HG03045 (cell line): ENCODE measurements around the gene PSMB7.

Source experiments
- ATAC-seq: cut with Tn5 transposase; IDR thresholded peaks from one replicate; pipeline ENCODE4 v1.9.1; 2021; ENCODE audit warnings: mild to moderate bottlenecking, moderate library complexity; ENCODE audit not compliant: unreplicated experiment

PSMB7 gene

DNA sequence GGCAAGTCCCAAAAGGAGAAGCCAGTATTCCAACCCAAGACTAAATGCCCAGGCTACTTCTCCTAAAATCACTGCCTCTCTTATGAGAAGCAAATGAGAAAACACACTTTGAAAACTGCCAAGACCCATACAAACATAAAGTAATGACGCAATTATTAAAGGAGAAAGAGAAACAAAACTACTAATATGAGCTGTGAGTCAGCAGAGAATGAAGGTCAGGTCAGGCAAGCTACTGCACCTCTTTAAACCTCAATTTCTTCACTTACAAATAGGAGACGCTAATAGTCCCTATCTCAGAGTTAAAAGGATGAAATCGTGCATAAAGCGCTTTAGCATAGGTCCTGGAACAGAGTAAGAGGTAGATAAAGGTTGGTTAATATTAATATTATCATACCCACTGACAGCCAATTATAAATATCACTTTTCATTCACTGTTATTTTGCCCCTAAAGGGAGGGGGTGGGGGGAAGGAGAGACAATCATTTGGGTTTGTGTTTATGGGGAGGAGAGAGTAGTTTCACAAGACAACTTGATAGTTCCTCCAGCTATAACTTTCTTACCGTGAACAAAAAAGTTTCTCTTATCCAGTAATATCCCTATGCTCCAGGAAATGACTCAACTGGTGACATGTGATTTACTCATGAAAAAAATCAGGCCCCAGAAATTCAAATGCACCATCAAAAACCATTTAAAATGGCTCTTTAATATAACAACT lies 3.6 kb downstream of the PSMB7 start:
- ATAC-seq = no peak

DNA sequence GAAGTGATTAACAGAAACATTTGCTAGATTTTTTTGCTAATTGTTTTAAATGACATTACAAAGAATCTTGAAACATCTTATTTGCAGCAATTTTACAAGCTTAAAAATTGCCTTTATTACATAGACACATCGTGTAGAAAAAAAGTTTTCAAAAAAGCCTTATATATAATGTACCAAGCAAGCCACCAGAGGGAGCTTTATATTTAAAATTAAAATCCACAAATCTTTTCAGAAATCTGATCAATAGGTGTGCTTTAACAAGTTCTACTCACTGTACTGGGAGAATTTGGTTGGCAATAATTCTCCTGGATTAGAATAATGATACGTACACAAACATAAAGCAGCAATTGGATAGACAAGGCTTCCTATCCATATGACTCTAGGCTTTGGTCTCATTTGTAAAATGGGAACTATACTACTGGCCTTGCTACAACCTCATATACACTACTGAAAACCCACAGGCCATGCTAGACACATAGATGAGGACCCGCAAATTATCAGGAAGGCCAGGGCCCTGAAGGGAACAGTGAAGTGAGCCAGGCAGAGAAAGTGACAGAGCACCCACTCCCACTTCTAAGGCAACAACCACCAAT lies 4.8 kb downstream of the PSMB7 start:
- ATAC-seq = no peak

DNA sequence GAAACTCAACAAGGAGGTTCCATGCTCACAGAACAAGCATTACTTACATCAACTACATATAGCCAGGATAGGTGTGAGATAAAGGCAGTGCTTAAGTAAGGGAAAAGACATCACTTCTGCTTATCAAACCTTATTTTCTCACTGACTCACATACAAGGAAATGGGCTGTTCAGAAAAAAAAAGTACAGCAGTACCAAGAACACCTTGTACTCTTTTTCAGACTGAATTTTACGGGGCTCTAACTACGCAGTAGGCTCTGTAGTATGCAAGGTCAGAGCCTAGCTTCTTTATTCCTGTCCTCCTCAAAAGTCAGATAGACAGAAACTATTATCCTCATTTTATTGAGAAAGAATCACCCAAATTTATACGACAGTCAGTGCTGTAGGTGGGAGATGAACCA lies 5.8 kb downstream of the PSMB7 start:
- ATAC-seq = no peak

DNA sequence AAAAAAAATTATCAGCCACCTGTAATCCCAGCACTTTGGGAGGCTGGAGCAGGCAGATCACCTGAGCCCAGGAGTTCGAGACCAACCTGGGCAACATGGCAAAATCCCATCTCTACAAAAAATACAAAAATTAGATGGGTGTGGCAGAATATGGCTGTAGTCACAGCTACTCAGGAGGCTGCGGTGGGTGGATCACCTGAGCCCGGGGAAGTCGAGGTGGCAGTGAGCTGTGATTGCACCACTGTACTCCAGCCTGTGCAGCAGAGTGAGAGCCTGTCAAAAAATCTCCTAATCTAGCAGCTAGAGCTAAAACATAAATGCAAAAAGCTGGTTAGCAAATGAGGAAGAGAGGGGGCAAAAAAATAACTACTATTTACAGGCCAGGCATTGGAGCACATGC lies 12.0 kb downstream of the PSMB7 start:
- ATAC-seq = no peak

DNA sequence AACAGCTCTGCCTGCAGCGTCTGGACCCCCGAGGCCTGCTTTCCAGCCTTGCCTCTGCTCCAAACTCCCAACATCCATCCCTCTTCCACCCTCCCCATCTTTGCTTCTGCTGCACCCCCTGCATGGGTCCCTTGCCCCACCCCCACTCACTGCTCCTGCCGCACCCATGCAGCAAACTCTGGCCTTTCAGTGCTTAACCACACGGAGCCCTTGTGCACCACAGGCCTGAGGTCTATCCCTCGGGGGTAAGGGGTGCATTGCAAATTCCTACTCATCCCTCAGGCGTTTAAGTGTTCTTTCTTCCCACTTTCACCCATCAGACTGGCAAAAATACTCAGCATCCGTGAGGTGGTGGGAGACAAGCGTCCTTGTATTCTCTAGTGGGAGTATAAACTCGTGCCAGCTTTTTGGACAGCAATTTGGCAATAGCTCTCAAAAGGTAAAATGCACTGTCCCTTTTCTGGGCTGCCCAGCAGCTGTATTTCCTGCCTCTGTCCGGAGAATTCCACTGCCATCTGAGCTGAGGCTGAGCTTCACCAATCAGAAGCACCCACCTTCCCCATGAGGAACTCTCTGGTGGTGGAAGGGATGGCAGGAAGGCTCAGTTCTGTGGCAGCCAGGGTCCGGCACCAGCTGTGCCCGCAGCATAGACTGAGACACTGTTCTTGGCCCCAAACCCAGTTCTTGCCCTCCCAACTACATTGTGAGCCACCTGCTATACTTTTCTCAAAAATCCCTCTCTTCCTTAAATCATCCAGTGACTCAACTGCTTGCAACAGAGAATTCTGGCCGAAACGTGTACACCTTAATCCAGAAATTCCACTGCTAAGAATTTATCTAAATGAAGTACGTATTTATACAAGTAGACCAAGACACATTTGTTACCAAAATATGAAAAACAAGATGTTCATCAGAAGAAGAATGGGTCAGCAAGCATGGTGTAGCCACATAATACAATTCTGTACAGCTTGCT lies 15.0 kb downstream of the PSMB7 start:
- ATAC-seq = no peak

DNA sequence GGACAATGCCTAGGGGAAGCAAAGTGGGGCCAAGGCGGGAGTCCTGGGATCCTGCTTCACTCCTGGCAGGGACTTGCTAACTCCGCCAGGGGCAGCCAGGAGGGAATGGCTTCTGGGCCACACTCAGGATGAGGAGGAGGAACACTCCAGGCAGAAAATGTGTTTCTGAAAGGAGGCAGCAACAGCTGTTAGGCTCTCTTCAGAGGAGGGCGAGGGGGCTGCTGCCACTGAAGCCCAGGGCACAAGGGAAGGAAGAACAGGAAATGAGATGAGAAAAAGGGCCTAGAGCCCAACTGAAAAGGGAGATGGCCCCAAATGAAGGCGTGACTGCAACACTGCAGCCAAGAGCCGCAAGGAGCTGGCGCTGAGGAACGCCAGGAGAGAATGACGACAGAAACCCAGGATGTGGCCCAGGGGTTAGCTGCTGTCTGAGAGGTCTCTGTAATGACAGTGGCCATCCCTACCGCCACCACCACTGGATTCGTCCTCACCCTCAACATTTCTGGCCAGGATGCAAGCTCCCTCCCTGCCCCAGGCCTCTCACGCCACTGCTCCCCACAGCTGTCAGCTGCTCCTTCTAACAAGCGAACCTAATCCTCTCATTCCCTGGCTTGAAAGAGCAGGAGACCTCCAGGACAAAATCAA lies 15.8 kb downstream of the PSMB7 start:
- no peak for ATAC-seq

DNA sequence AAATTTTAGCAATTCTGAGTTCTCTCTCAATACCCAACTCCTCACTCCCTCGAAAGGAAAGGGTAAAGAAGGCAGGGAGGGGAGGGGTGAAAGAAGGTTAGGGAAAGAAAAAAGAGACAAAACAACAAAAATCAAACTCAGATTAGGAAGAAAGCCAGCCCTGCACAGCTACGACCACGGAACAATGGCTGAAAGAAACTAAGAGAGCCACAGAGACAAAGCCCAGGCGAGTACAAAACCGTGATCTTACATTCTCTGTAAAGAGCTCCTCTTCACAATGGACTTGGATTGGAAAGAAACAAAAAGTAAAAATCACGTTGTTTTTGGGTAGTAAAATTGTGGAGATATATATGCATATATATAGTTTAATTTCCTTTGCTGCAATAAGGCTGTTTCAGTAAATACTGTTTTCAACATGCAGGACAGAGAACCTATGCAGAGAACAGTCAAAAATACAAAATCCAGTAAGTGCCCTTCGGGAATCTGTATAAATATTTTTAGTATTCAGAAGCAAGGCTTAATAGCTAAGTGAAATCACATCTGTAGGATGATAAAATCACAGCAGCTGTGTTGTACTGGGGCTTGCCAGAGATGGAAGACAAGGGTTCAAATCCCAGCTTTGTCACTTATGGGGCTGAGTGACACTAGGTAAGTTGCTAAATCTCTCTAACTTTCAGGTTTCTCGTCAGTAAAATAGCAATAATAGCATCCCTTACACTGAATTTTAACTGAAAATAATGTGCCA lies 16.9 kb downstream of the PSMB7 start:
- ATAC-seq = no peak

DNA sequence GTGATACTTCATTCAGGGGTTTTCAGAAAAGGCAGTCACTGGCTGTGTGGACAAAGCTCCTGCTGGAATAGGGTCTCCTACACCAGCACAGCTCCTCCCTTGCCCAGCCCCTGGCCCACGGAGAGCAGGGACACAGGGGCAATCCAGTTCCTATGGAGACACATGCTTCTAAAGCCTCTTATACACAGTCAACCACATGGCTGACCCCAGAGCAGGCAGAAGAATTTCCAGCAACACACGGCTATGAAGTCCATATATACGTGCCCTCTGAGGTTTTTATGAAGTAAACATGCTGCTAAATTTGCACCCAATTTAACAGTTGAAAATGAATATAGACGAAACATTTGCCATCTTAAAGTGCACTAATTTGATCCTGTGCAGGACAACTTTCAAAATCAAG lies 19.4 kb downstream of the PSMB7 start:
- ATAC-seq = no peak

DNA sequence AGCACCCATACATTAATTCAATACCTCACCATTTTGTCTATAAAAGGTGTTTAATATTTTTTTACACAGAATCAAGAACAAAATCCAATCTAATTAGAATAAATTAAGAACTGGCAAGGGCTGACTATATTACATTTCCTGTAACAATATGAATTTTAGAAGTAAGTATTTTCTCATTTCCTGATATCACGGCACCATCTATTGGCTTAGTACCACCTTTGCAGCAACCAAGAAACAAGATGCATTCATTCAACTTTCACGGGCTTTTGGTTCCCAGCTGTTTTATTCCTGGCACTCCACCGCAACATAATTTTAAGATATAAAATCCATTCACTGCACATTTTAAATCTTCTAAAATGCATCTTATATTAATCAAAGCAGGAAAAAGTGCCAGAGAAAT lies 20.6 kb downstream of the PSMB7 start:
- no peak for ATAC-seq

DNA sequence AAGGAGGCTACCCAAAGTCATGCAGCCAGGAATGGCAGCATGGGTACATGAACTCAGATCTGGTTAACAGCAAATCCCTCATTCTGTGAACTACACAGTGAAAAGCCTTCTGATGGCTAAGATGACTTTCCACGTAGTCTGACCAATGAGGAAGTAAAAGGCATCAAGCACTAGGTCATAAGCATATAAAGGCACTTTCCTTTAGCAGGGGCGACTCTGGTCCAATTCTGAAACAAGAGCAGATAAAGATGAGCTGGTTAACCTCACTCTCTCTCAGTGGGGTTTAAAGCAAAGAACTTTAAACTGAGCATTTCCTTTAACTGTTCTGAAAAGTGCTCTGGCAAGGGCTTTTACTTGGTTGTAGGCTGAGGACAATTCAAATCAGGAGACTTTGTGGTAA lies 21.1 kb downstream of the PSMB7 start:
- ATAC-seq = no peak

DNA sequence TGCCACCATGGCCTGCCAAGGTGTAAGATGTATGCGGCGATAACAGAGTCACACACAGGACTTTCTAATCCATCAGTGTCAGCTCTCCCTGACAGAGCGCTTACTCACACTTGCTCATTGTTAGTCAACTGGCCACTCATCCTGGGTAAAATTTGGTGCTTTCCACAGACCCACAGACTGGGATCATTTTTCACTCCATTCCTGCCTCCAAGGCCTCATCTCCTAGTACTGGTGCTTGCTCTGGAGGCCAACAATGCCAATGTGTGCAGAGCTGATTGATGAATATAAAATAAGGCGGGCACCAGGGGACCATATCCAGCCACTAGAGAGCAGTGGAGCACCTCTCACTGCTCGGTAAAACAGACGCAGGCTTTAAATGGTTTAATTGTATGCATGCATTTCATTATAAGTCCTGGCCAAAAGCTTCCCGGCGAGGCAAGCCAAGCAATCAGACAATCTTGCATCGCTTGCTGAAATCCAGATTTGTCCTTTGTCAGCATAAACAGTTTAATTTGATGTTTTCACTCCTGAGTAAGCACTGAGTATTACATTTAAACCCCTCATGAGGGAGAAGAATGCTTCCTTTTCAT lies 22.3 kb downstream of the PSMB7 start:
- no peak for ATAC-seq

DNA sequence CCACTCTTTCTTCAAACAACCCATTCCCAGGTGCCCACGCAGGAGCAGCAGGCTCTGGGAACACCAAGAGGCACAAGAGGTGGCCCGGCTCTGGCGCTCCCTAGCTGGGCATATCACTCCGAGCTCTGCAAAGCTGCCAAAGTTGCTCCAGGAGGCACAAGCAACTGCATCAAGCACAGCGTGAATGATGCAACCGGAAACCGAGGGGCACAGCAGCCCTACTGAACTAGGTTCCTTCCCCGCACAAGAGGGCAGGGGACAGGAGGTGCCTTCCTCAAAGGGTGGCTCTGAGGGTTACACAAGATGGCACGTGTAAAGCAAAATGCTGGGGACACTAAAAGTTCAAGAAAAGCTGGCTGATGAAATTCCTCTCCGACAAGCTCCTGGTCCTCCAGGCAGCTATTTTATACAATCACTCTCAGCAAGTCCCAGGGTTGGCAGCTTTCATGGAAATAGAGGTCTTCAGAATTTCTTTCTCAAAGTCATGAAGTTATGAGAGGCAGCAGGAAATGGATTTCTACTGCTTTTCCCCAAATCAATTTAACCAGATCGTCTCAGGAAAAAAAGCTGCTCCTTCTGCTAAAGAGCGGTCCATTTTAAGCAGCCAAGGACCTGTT lies 22.9 kb downstream of the PSMB7 start:
- no peak for ATAC-seq

DNA sequence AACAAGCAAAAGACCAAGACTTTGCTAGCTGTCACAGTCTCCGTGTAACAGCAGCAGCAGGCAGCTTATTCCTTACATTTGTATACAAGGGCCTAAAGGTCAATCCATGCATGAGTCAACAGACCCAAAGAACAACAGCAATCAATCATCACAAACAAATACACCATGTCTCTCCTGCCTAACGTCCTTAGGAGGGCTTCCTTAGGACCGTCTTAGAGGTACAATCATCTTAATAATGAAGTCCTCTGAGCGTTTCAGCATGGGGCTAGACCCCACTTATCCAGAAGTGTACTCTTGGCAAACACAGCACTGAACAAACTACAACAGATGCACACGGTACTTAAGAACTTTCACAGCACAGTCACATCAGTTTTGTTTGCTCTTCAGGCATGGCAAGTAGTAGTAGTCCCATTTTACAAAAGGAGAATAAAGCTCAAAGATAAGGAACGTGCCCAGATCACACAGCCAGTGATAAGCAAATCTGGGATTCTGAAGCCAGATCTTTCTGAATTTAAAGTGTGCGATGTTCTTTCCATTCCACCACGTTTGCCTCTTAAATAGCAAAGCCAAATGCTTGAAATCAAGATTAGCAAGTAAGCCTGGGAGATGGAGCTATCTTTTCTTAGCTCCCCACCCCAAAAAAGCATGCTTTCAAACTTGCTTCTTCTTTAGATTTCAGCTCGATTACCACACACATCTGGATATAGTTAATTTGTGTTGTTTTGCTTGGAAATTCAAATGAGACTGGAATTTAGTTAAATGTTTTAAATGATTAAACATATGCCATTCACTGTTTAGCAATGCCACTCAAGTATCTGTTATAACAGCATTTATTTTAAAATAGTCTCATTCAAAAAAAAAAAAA lies 24.2 kb downstream of the PSMB7 start:
- no peak for ATAC-seq

DNA sequence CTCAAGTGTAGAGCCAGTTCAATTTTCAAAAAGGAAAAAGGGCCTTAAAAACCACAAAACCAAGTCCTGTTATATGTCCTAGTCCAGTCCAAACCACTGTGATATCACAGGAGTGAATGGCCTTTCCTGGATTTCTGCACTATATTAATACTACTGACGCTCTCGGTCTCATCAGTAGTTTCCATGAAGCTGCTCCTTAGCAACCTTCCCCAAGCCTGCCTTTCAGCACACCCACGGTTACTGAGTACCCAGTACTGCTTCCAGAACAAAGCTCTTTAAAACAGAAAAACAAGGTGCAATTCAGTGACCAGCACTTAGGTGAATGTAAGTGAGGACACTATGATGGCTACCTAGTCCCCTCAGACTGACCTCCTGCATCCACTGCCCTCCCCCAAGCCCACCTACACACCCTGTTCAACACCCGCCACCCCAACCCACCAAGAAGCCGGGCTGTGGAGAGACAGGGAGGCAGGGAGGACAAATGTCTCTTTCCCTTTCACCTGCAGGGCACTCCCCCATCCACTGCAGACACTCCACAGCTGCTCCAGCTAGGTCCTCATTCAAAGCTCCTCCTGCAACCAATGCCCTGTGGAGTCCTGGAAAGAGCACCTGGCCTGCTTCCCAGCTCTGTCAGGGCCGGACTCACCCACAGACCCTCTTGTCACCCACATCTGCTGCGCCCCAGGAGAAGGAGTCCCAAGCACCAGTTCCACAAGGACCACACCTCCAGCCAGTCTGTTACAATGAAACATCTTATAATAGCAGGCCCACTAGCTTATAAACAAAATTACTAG lies 25.9 kb downstream of the PSMB7 start:
- ATAC-seq = no peak

DNA sequence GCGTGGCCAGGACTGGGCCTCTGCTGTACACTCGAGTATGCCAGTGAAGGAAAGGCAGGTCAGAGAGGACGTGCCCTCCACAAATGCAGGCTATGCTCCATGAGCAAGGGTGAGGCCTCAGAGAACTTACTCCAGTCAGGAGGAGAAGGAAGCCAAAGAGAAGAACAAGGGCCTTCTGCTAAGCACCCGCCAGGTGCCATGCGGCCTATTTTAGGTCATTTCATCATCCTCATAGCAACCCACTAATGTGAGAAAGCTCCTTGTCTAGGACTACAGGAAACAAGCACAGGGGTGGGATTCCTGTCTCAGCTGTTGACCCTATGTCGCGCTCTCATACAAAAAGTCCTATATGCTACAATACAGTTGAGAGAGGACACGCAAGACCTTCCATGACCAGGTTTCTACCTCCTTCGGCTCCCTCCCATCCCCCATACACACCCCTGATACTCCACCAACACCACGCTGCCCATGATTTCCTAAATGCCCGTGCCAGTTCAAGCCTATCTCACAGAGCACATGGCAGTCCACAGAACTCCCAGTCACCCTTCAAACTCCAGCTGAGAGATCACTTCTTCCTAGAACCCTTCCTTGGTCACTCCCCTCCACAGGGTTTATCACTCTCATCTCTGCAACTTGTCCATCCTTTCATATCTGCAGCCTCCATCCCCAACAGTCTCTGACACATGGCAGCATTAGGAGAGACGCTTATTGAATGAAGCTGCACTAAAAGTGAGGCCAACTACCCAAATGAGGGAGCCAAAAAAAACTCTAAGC lies 26.8 kb downstream of the PSMB7 start:
- ATAC-seq = no peak

DNA sequence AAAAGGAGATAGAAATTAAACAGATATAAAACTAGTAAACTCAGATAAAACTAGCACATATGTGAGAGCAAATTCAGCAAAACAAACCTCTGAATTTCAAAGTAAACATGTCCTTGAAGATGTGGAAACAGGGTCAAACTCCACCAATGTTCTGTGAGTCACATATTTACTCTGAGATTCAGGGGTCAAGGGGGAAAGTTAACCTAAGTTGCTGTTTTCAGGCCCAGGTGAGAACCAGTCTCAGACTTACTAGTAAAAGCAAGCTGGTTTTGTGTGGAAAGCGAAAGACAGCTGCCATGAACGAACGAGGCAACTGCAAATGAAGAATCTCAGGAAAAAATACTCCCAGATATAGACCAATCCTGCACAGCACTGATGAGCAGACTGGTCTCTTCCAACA lies 29.0 kb downstream of the PSMB7 start:
- ATAC-seq = no peak

DNA sequence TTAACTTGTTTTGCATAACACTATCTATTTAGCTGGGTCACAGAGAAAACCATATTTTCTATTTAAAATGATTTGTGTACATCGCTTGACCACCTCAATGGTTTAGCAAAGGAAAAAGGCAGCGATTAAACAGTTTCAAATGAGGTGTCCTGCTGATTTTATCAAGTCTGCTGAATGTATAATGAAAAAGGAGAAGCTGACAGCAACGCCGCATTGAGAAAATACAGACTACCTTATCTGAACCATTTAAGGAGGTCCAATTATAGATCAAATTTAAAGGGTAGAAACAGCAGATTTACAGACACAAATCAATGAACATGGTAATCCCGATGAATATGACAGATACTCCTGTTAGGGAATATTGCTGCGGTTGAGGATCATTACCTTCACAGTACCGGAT lies 29.6 kb downstream of the PSMB7 start:
- no peak for ATAC-seq
